Suprapubic skin (tissue), 3 donors: ENCODE data around the gene TGFBR2.

Source experiments
- POLR2A ChIP-seq, 2 donors: fragments of 450-650 bp; IDR thresholded peaks; one replicate each; pipeline ENCODE4 v1.6.1; 2017; ENCODE audit warnings: antibody characterized with exemption in 2 of 2, mild to moderate bottlenecking in 2 of 2, moderate library complexity in 2 of 2
- TF ChIP-seq, protein P1 (sequence below), 2 donors: fragments of 200-600 bp in 1 of 2; fragments of 450-650 bp in 1 of 2; sonication (generic) in 1 of 2; IDR thresholded peaks; one replicate each; pipeline ENCODE4 v1.5.1; 2016 to 2019; ENCODE audit warnings: antibody characterized with exemption in 2 of 2, mild to moderate bottlenecking in 1 of 2, moderate library complexity in 1 of 2

DNA sequence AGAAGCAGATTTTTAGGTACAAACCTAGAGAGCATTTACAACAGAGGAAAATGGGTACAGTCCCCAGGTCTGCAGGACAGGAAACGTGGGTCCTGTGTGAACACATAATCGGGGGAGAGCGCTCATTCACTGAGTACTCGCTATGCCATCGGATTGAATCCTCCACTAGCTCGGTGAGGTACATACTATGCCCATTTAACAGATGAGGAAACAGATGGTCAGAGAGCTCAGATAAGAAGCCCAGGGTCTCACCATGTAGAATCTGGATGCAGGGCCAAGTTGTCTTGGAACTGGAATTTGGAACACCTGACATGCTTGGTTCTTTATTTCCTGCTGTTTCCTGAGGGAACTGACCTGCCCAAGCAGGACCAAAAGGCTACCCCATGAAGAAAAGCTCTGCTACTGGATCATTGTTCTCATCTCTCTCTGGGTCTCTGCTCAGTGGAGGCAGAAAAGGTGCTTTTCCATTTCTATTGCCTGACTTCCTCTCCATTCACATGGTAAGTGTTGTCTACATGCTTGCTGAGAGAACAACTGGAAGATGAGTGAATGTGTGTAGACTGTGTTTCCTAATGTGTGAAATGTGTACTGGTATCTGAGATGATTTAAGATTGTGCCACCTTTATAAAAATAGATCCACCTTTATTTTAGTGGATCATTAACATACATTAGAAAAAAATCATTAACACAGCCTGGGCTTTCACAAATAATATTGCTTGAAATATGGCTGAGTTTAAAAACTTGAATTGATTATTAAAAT lies 89.1 kb downstream of the TGFBR2 start:
- TF ChIP-seq, protein P1, sequence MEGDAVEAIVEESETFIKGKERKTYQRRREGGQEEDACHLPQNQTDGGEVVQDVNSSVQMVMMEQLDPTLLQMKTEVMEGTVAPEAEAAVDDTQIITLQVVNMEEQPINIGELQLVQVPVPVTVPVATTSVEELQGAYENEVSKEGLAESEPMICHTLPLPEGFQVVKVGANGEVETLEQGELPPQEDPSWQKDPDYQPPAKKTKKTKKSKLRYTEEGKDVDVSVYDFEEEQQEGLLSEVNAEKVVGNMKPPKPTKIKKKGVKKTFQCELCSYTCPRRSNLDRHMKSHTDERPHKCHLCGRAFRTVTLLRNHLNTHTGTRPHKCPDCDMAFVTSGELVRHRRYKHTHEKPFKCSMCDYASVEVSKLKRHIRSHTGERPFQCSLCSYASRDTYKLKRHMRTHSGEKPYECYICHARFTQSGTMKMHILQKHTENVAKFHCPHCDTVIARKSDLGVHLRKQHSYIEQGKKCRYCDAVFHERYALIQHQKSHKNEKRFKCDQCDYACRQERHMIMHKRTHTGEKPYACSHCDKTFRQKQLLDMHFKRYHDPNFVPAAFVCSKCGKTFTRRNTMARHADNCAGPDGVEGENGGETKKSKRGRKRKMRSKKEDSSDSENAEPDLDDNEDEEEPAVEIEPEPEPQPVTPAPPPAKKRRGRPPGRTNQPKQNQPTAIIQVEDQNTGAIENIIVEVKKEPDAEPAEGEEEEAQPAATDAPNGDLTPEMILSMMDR (IDR thresholded peaks at IDR 0.05) = no peak
- TF ChIP-seq POLR2A (IDR thresholded peaks at IDR 0.05) = no peak
